HG03558 (cell line): ENCODE measurements around the gene PKP1.
"Not testable (repeated sequence)": the region's sequence is repeated elsewhere in the genome, so short reads cannot be mapped to it uniquely, and the experiment has no call there.

Experiments
- ATAC-seq: cut with Tn5 transposase; IDR thresholded peaks from one replicate; pipeline ENCODE4 v1.9.1; 2021; ENCODE audit warnings: moderate number of reproducible peaks; ENCODE audit not compliant: unreplicated experiment; ENCODE audit errors: extremely low read depth

PKP1 gene

GRCh38 chr1:201282931-201283829 lies at the start of gene PKP1:
TSS of gene PKP1 (plus strand) at chr1:201283506. CDS start at chr1:201283703, 197 bp downstream.
- ATAC-seq = no peak

- not testable (repeated sequence) for ATAC-seq
Observed at GRCh38 chr1:201239646-201240045, 43.7 kb upstream of the PKP1 start.

GRCh38 chr1:201240171-201240570 lies 43.1 kb upstream of the PKP1 start:
- ATAC-seq = no peak

- ATAC-seq = no peak
Observed at GRCh38 chr1:201241736-201242135, 41.6 kb upstream of the PKP1 start.

GRCh38 chr1:201245082-201245481 lies 38.2 kb upstream of the PKP1 start:
- no peak for ATAC-seq

- ATAC-seq = no peak
Observed at GRCh38 chr1:201248721-201249559, 34.4 kb upstream of the PKP1 start.

- ATAC-seq = no peak
Observed at GRCh38 chr1:201250326-201251011, 32.8 kb upstream of the PKP1 start.

- ATAC-seq = no peak
Observed at GRCh38 chr1:201251411-201251810, 31.9 kb upstream of the PKP1 start.

GRCh38 chr1:201251851-201252430 lies 31.4 kb upstream of the PKP1 start:
- ATAC-seq = no peak

- no peak for ATAC-seq
Observed at GRCh38 chr1:201252944-201253371, 30.3 kb upstream of the PKP1 start.

GRCh38 chr1:201253411-201253810 lies 29.9 kb upstream of the PKP1 start:
- no peak for ATAC-seq

GRCh38 chr1:201253906-201254624 lies 29.2 kb upstream of the PKP1 start:
- no peak for ATAC-seq

- no peak for ATAC-seq
Observed at GRCh38 chr1:201254625-201255478, 28.5 kb upstream of the PKP1 start.

GRCh38 chr1:201255479-201256362 lies 27.6 kb upstream of the PKP1 start:
- no peak for ATAC-seq

- not testable (repeated sequence) for ATAC-seq
Observed at GRCh38 chr1:201258132-201258531, 25.2 kb upstream of the PKP1 start.

GRCh38 chr1:201258763-201259230 lies 24.5 kb upstream of the PKP1 start:
- ATAC-seq = no peak

- ATAC-seq = no peak
Observed at GRCh38 chr1:201259476-201260235, 23.6 kb upstream of the PKP1 start.
